ENCODE measurements around the gene FCHSD2.

- TF ChIP-seq SUZ12 (IDR thresholded peaks at IDR 0.05; ENCODE audit: extremely low read depth, insufficient read depth, insufficient read length), result no peak
- no peak for TF ChIP-seq YY1 (IDR thresholded peaks at IDR 0.05; ENCODE audit: insufficient read depth, insufficient read length)
Measured at GRCh38 chr11:73189723-73190556, 47.8 kb upstream of the FCHSD2 start.

Measured in NT2/D1 (cell line).